Islet of Langerhans (tissue), 1 donor: ENCODE data around the gene CSK.

Experiments used
- FAIRE-seq: peaks from one replicate; lab custom pipeline; 2011; peaks lifted over from hg19 to GRCh38; lab: Jason Lieb, UNC

Gene CSK

GRCh38 chr15:74801311-74801997 lies 19.6 kb downstream of the CSK start:
- FAIRE-seq: no peak

- no peak for FAIRE-seq
Measured at GRCh38 chr15:74802290-74802689, 20.4 kb downstream of the CSK start.

GRCh38 chr15:74802862-74803447 lies 21.1 kb downstream of the CSK start:
- no peak for FAIRE-seq

- FAIRE-seq: no peak
Measured at GRCh38 chr15:74804935-74805334, 23.1 kb downstream of the CSK start.

GRCh38 chr15:74807282-74807681 lies 25.4 kb downstream of the CSK start:
- no peak for FAIRE-seq

GRCh38 chr15:74808078-74808839 lies 26.4 kb downstream of the CSK start:
- FAIRE-seq: no peak

- no peak for FAIRE-seq
Measured at GRCh38 chr15:74808840-74809229, 27.0 kb downstream of the CSK start.

- no peak for FAIRE-seq
Measured at GRCh38 chr15:74809242-74809641, 27.4 kb downstream of the CSK start.

GRCh38 chr15:74809956-74810355 lies 28.1 kb downstream of the CSK start:
- no peak for FAIRE-seq

- FAIRE-seq: no peak
Measured at GRCh38 chr15:74812533-74812932, 30.7 kb downstream of the CSK start, which contains the start of gene LMAN1L. LMAN1L (plus strand) TSS chr15:74812835; CDS start chr15:74812855, 20 bp downstream.

- FAIRE-seq: no peak
Measured at GRCh38 chr15:74815121-74815934, 33.4 kb downstream of the CSK start.

GRCh38 chr15:74815961-74816360 lies 34.1 kb downstream of the CSK start:
- no peak for FAIRE-seq

GRCh38 chr15:74816624-74817369 lies 34.9 kb downstream of the CSK start:
- no peak for FAIRE-seq

- FAIRE-seq: no peak
Measured at GRCh38 chr15:74817370-74817737, 35.5 kb downstream of the CSK start.

GRCh38 chr15:74820056-74820455 lies 38.2 kb downstream of the CSK start:
- FAIRE-seq: no peak

GRCh38 chr15:74821091-74821789 lies 39.4 kb downstream of the CSK start:
- FAIRE-seq: no peak

- FAIRE-seq: no peak
Measured at GRCh38 chr15:74821790-74822158, 39.9 kb downstream of the CSK start.

- FAIRE-seq: no peak
Measured at GRCh38 chr15:74822233-74822632, 40.4 kb downstream of the CSK start.

- FAIRE-seq: no peak
Measured at GRCh38 chr15:74823324-74823723, 41.4 kb downstream of the CSK start.

- FAIRE-seq: no peak
Measured at GRCh38 chr15:74824976-74825375, 43.1 kb downstream of the CSK start.

- no peak for FAIRE-seq
Measured at GRCh38 chr15:74825866-74826265, 44.0 kb downstream of the CSK start.
